Right atrium auricular region (tissue), 2 donors: Measurements from ENCODE around the gene SCFD2. TPM values are rescaled to one million over a fixed set of nuclear protein-coding genes. Genes with fewer than 3 reads are reported as not detected.

ENCODE experiments used
- DNase-seq: peaks from one replicate; pipeline ENCODE4 v3.0.0-alpha.2; 2019; ENCODE audit warnings: low spot score
- H3K27ac ChIP-seq, 2 donors: fragments of 200-600 bp; sonication (generic); 1 replicate in 1 of 2; 2 replicates in 1 of 2; pipeline ENCODE4 v1.5.1; 2016 to 2019
- H3K27me3 ChIP-seq, 2 donors: fragments of 200-600 bp; sonication (generic); one replicate each; pipeline versions ENCODE4 v1.5.1 to v1.6.0; 2017 to 2019
- H3K36me3 ChIP-seq: fragments of 200-600 bp; sonication (generic); one replicate; pipeline ENCODE4 v1.5.1; 2016
- H3K4me1 ChIP-seq, 2 donors: fragments of 200-600 bp; sonication (generic); one replicate each; pipeline versions ENCODE4 v1.5.1 to v1.6.0; 2017 to 2019
- H3K4me3 ChIP-seq, 2 donors: fragments of 200-600 bp; sonication (generic); 1 replicate in 1 of 2; 2 replicates in 1 of 2; pipeline ENCODE4 v1.5.1; 2017 to 2019; ENCODE audit warnings: mild to moderate bottlenecking in 1 of 2, moderate library complexity in 1 of 2
- H3K9me3 ChIP-seq, 2 donors: fragments of 200-600 bp; sonication (generic); one replicate each; pipeline ENCODE4 v1.5.1; 2019
- total RNA-seq, 2 donors: library from RNA; depleted of rRNA; stranded (reverse); fragments of >200 nt; gene quantifications; one replicate each; pipeline ENCODE4 v1.1.0, GENCODE V29; 2016
- TF ChIP-seq, protein P1 (sequence below), 2 donors: fragments of 200-600 bp; sonication (generic); IDR thresholded peaks; one replicate each; pipeline ENCODE4 v1.5.1; 2019; ENCODE audit warnings: antibody characterized with exemption in 2 of 2

Gene SCFD2
- total RNA-seq, 2 donors from 2014 or later, result 8.1 to 9.4 TPM

DNA sequence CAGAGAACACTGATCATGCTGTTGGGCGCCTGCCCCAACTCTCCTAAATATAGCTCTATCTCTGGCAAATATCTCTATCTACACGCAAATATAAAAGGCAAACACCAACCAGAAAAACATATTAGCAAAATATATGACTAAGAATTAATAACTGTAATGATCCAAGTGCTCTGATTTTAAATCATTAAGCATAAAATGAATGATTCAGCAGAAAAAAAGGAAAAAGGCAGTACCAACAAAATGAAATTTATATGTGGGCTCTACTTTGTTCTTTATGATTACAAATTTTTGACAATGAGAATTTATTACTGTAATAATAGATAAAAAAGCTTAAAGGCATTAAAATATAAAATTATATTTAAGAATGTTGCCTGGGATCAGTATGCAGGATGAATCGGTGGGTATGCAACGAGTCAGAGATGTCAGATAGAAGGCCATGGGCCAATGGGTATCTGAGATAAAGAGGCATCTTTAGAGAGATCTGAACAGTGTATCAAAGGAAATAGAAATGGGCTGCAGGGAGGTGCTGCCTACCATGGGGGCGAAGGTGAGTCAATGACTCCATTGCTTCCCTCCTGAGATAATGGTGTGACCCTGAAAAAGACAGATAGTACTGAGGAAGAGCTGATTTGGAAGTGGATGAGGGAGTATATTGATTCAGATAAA is 234.8 kb downstream of the SCFD2 start:
- no peak overlapping the region for H3K4me3 ChIP-seq
- no peaks in the 10 kb centered on the region for H3K27me3 ChIP-seq
- DNase-seq, result no peak
- TF ChIP-seq, protein P1, sequence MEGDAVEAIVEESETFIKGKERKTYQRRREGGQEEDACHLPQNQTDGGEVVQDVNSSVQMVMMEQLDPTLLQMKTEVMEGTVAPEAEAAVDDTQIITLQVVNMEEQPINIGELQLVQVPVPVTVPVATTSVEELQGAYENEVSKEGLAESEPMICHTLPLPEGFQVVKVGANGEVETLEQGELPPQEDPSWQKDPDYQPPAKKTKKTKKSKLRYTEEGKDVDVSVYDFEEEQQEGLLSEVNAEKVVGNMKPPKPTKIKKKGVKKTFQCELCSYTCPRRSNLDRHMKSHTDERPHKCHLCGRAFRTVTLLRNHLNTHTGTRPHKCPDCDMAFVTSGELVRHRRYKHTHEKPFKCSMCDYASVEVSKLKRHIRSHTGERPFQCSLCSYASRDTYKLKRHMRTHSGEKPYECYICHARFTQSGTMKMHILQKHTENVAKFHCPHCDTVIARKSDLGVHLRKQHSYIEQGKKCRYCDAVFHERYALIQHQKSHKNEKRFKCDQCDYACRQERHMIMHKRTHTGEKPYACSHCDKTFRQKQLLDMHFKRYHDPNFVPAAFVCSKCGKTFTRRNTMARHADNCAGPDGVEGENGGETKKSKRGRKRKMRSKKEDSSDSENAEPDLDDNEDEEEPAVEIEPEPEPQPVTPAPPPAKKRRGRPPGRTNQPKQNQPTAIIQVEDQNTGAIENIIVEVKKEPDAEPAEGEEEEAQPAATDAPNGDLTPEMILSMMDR (IDR thresholded peaks at IDR 0.05), result no peak
- no peak overlapping the region for H3K27ac ChIP-seq
- H3K4me1 ChIP-seq, result peaks cover 0 to 35% of the 10 kb centered on the region in 2 donors
- H3K36me3 ChIP-seq, result no peaks in the 10 kb centered on the region
- H3K9me3 ChIP-seq, result no peaks in the 10 kb centered on the region

DNA sequence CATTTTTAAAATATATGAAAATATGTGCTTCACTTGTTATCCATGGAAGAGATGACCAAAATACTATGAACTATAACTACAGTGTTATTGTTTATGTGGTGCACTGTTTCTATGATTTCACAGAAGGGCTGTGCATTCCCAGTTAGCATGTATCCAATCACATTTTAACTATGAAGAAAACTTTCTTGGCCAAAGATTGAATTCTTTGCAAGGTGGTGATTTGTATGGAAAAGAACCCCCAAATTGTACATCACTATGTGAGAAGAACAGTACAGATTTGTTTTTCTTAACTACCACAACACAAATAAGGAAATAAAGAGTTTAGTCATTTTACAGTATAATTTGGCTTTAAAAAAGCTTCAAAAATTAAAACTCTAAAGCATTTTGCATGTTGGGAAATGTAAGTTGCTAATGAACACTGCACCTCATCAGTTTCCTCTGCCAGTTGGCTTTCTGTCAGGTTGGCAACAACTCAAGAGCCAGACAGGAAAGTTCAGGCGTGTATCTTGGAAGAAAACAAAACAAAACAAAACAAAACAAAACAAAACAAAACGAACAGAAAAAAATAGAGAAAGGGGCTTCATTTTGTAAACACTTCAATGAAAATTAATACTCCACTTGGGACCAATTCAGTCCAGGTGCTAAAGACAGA is 237.0 kb downstream of the SCFD2 start:
- no peak for DNase-seq
- no peaks in the 10 kb centered on the region for H3K9me3 ChIP-seq
- no peak overlapping the region for H3K27ac ChIP-seq
- peaks cover 0 to 35% of the 10 kb centered on the region in 2 donors for H3K4me1 ChIP-seq
- H3K27me3 ChIP-seq, result no peaks in the 10 kb centered on the region
- TF ChIP-seq, protein P1 (IDR thresholded peaks at IDR 0.05), result no peak
- H3K4me3 ChIP-seq, result no peak overlapping the region
- no peaks in the 10 kb centered on the region for H3K36me3 ChIP-seq

DNA sequence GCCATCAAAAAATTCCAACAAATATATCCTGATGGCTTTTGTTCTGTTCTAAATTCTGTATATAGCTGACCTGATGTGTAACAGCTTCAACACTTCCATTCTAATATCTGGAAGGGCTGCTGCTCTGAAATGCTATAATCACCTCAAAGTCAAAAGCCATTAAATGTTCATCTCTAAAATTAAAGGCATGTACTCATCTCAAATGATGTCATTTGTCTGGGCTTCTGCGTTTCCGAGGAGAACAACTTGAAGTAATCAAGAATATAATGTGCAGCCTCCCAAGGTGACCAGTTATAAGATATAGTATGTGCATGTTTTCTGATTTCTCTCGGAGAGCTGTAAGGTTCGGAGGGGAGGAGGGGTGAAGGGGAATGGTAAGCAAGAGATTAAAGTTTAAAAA is 237.6 kb downstream of the SCFD2 start:
- no peak overlapping the region for H3K27ac ChIP-seq
- no peak overlapping the region for H3K4me3 ChIP-seq
- TF ChIP-seq, protein P1 (IDR thresholded peaks at IDR 0.05), result no peak
- H3K36me3 ChIP-seq, result no peaks in the 10 kb centered on the region
- H3K4me1 ChIP-seq, result peaks cover 0 to 35% of the 10 kb centered on the region in 2 donors
- no peaks in the 10 kb centered on the region for H3K27me3 ChIP-seq
- no peak for DNase-seq
- H3K9me3 ChIP-seq, result no peaks in the 10 kb centered on the region

DNA sequence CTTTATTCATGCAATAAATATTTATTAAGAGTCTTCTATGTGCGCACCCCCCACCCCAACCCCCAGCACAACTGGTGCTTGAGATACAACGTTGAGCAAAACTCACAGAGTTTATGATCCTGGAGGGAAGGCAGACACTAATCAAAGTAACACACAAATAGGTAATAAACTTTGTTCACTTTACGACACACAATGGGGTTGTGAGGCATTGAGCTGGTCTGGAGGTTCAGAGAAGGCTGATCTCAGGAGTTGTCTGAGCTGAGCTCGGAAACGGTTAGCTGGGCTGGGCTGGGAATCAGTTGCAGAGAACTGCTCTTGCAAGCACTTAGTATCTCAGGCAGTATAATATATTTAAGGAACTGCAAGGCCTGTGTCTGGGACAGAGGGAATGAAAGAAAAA is 238.5 kb downstream of the SCFD2 start:
- TF ChIP-seq, protein P1 (IDR thresholded peaks at IDR 0.05), result no peak
- H3K36me3 ChIP-seq, result no peaks in the 10 kb centered on the region
- no peaks in the 10 kb centered on the region for H3K27me3 ChIP-seq
- peaks cover 0 to 35% of the 10 kb centered on the region in 2 donors for H3K4me1 ChIP-seq
- H3K27ac ChIP-seq, result no peak overlapping the region
- no peak for DNase-seq
- H3K9me3 ChIP-seq, result no peaks in the 10 kb centered on the region
- no peak overlapping the region for H3K4me3 ChIP-seq

DNA sequence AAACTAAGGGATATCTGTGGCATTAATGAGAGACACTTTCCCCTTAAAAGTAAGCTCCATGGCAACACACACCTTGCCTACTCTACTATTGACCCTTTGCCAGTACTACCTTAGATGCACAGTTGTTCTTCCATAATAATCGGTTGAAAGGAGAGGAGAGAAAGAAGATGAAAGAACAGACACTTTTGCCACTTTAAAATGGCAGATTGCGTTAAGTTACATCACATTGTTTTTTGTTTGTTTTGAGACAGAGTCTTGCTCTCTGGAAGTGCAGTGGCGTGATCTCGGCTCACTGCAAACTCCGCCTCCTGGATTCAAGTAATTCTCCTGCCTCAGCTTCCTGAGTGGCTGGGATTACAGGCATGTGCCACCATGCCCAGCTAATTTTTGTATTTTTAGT is 239.8 kb downstream of the SCFD2 start:
- TF ChIP-seq, protein P1 (IDR thresholded peaks at IDR 0.05), result no peak
- no peak overlapping the region for H3K27ac ChIP-seq
- no peak for DNase-seq
- H3K9me3 ChIP-seq, result no peaks in the 10 kb centered on the region
- H3K36me3 ChIP-seq, result no peaks in the 10 kb centered on the region
- no peak overlapping the region for H3K4me3 ChIP-seq
- H3K4me1 ChIP-seq, result peaks cover 0 to 41% of the 10 kb centered on the region in 2 donors
- H3K27me3 ChIP-seq, result no peaks in the 10 kb centered on the region
